Caco-2 (cell line): Measurements from ENCODE around the gene FOXO3. TPM values are rescaled to one million over a fixed set of nuclear protein-coding genes. Genes with fewer than 3 reads are reported as not detected.

Experiments used
- BruUV-seq: library from RNA; stranded (reverse); fragments of 400-500 nt; replicated peaks from 2 replicates; lab custom pipeline; 2021; lab: Mats Ljungman, UMichigan
- CTCF ChIA-PET: fragments of 300-600 bp; sonication (Branson Sonifier 250); formaldehyde crosslinking; loops from one replicate; lab custom pipeline; 2022; ENCODE audit warnings: antibody characterized with exemption; lab: Charles Lee
- POLR2A ChIA-PET: fragments of 300-600 bp; sonication (Branson Sonifier 250); formaldehyde crosslinking; loops from one replicate; lab custom pipeline; 2022; ENCODE audit warnings: antibody characterized with exemption; lab: Charles Lee
- DNase-seq, 2 experiments: peaks; one replicate each; pipeline versions ENCODE4 v3.0.0 to v3.0.0-alpha.2; 2020 to 2022
- H3K27me3 ChIP-seq: replicated peaks from 2 replicates; pipeline ENCODE4 v1.6.0; 2011; ENCODE audit warnings: low read length; ENCODE audit not compliant: control insufficient read depth, insufficient read depth
- H3K36me3 ChIP-seq: 2 replicates; pipeline ENCODE4 v1.5.1; 2011; ENCODE audit warnings: low read length; ENCODE audit not compliant: control insufficient read depth, insufficient read depth
- H3K4me1 ChIP-seq: fragments of 250-450 bp; sonication (Bioruptor Pico); 2 replicates; pipeline ENCODE4 v1.5.1; 2020; ENCODE audit warnings: mild to moderate bottlenecking
- H3K4me3 ChIP-seq: 2 replicates; pipeline ENCODE4 v1.5.1; 2011; ENCODE audit warnings: low read depth, mild to moderate bottlenecking, control low read depth, low read length
- H3K9me3 ChIP-seq: fragments of 250-450 bp; sonication (Bioruptor Pico); 2 replicates; pipeline ENCODE4 v1.5.1; 2020; ENCODE audit warnings: mild to moderate bottlenecking, moderate library complexity
- H3K27ac Mint-ChIP-seq: one replicate; pipeline ENCODE4 v1.8.0; 2022; ENCODE audit warnings: mixed read lengths; ENCODE audit not compliant: unreplicated experiment
- H3K27me3 Mint-ChIP-seq: one replicate; pipeline ENCODE4 v1.8.0; 2022; ENCODE audit warnings: mixed read lengths; ENCODE audit not compliant: insufficient read depth, unreplicated experiment
- H3K36me3 Mint-ChIP-seq: one replicate; pipeline ENCODE4 v1.8.0; 2022; ENCODE audit warnings: mild to moderate bottlenecking, mixed read lengths; ENCODE audit not compliant: insufficient read depth, unreplicated experiment
- H3K4me1 Mint-ChIP-seq: one replicate; pipeline ENCODE4 v1.8.0; 2022; ENCODE audit warnings: low read depth, mixed read lengths; ENCODE audit not compliant: unreplicated experiment
- H3K4me3 Mint-ChIP-seq: one replicate; pipeline ENCODE4 v1.8.0; 2022; ENCODE audit warnings: mild to moderate bottlenecking, moderate library complexity, mixed read lengths; ENCODE audit not compliant: unreplicated experiment
- H3K9me3 Mint-ChIP-seq: one replicate; pipeline ENCODE4 v1.8.0; 2022; ENCODE audit warnings: mixed read lengths; ENCODE audit not compliant: unreplicated experiment
- CTCF ChIP-seq, 2 experiments: fragments of 200-600 bp in 1 of 2; IDR thresholded peaks; 1 replicate in 1 of 2; 2 replicates in 1 of 2; pipeline versions ENCODE4 v1.5.1 to v1.8.0; 2011 to 2022; ENCODE audit warnings: antibody characterized with exemption in 1 of 2, control low read depth in 1 of 2, inconsistent platforms in 1 of 2, low read depth in 1 of 2, low read length in 1 of 2, mild to moderate bottlenecking in 1 of 2, moderate library complexity in 1 of 2; ENCODE audit not compliant: insufficient read depth in 1 of 2, severe bottlenecking in 1 of 2, unreplicated experiment in 1 of 2
- intact Hi-C: fragments of 100-400 bp; cut with micrococcal nuclease; formaldehyde crosslinking; loops from one replicate; pipeline ENCODE4 v1.10.0; 2022; ENCODE audit not compliant: unreplicated experiment
- total RNA-seq: library from RNA; stranded (reverse); gene quantifications from 2 replicates; pipeline ENCODE4 v1.2.3, GENCODE V29; 2022

The FOXO3 gene
- total RNA-seq, 1 experiment from 2014 or later: 34.3 TPM

DNA sequence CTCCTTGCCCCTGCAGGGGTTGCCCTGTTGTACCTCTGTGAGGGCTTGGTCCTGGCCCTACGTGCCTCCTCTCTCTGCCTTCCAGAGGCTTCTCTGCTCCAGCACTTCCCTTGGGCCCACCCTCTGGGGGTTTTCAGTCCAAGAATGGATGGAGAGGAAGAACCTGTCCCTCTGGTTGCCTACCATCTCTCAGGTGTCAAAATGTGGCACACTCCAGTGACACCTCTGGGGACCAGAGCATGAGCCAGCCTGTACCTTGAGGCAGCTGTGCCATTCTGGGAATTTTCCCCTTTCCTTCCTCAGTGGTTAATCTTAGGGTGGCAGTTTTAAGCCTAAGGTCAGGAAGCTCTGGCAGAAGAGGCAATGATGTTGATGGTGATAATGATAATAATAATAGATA lies 172.3 kb downstream of the FOXO3 start:
- intact Hi-C loops: loop anchor here (5.0 kb wide), 1 partner anchor 359 kb away; the partner anchor contains the start of gene SESN1
- Mint-ChIP-seq H3K27me3 (no peaks in the 10 kb centered on the region), H3K27ac (peak overlapping the region; percentile 55), H3K36me3 (no peaks in the 10 kb centered on the region), H3K9me3 (no peaks in the 10 kb centered on the region), H3K4me3 (no peak overlapping the region), H3K4me1 (peaks cover 49% of the 10 kb centered on the region)
- Histone ChIP-seq H3K9me3 (no peaks in the 10 kb centered on the region), H3K4me1 (peaks cover 64% of the 10 kb centered on the region), H3K4me3 (no peak overlapping the region), H3K36me3 (no peaks in the 10 kb centered on the region), H3K27me3 (no peaks in the 10 kb centered on the region)
- CTCF ChIA-PET: no interaction called here
- no TSS peak for BruUV-seq
- no peak for DNase-seq
- POLR2A ChIA-PET: no interaction called here
- TF ChIP-seq CTCF (IDR thresholded peaks at IDR 0.05; ENCODE audit: insufficient read depth in 1 of 2, low read depth in 1 of 2, low read length in 1 of 2, severe bottlenecking in 1 of 2, unreplicated experiment in 1 of 2): no peak

- no peak overlapping the region for H3K4me3 Mint-ChIP-seq
- Histone ChIP-seq H3K9me3 (no peaks in the 10 kb centered on the region), H3K27me3 (no peaks in the 10 kb centered on the region), H3K4me3 (no peak overlapping the region), H3K36me3 (no peaks in the 10 kb centered on the region), H3K4me1 (peaks cover 57% of the 10 kb centered on the region)
- H3K27me3 Mint-ChIP-seq: no peaks in the 10 kb centered on the region
- TF ChIP-seq CTCF (IDR thresholded peaks at IDR 0.05; ENCODE audit: insufficient read depth in 1 of 2, low read depth in 1 of 2, low read length in 1 of 2, severe bottlenecking in 1 of 2, unreplicated experiment in 1 of 2): no peak
- H3K9me3 Mint-ChIP-seq: no peaks in the 10 kb centered on the region
- ChIA-PET POLR2A (no interaction called here), CTCF (no interaction called here)
- DNase-seq: no peak
- peak overlapping the region; percentile 55 for H3K27ac Mint-ChIP-seq
- BruUV-seq: no TSS peak
- intact Hi-C loops: loop anchor here (5.0 kb wide), 1 partner anchor 359 kb away; the partner anchor contains the start of gene SESN1
- peaks cover 41% of the 10 kb centered on the region for H3K4me1 Mint-ChIP-seq
- H3K36me3 Mint-ChIP-seq: no peaks in the 10 kb centered on the region
Measured at GRCh38 chr6:108733706-108734265, 173.1 kb downstream of the FOXO3 start.
